Kidney (tissue), 14 donors: ENCODE measurements around the gene TBC1D5. TPM values are rescaled to one million over a fixed set of nuclear protein-coding genes. Genes with fewer than 3 reads are reported as not detected.
"Not testable (repeated sequence)": the region's sequence is repeated elsewhere in the genome, so short reads cannot be mapped to it uniquely, and the experiment has no call there.

Source experiments
- DNase-seq, 5 donors: peaks; one replicate each; pipeline ENCODE4 v3.0.0-alpha.2; 2013 to 2020
- FAIRE-seq: peaks from 2 replicates; lab custom pipeline; 2012; peaks lifted over from hg19 to GRCh38; lab: Jason Lieb, UNC
- H3K27ac ChIP-seq, 2 donors: one replicate each; pipeline ENCODE4 v1.7.0; 2013; ENCODE audit warnings: low read depth in 2 of 2, low read length in 2 of 2, inconsistent platforms in 1 of 2
- H3K27me3 ChIP-seq: one replicate; pipeline ENCODE4 v1.7.1; 2013; ENCODE audit warnings: low read length, inconsistent platforms; ENCODE audit not compliant: control insufficient read depth, insufficient read depth
- H3K36me3 ChIP-seq, 3 donors: one replicate each; pipeline versions ENCODE4 v1.7.0 to v1.7.1; 2013; ENCODE audit warnings: low read length in 3 of 3, control low read depth in 1 of 3, inconsistent platforms in 1 of 3; ENCODE audit not compliant: insufficient read depth in 3 of 3, control insufficient read depth in 2 of 3
- H3K4me1 ChIP-seq, 3 donors: one replicate each; pipeline versions ENCODE4 v1.7.0 to v1.7.1; 2013; ENCODE audit warnings: low read length in 3 of 3, inconsistent platforms in 1 of 3, low read depth in 1 of 3; ENCODE audit not compliant: control insufficient read depth in 2 of 3, insufficient read depth in 2 of 3
- H3K4me3 ChIP-seq, 3 donors: one replicate each; pipeline versions ENCODE4 v1.7.0 to v1.8.1; 2013; ENCODE audit warnings: low read length in 3 of 3, control low read depth in 1 of 3, inconsistent platforms in 1 of 3
- H3K9ac ChIP-seq, 3 donors: one replicate each; pipeline versions ENCODE4 v1.7.0 to v1.7.1; 2013; ENCODE audit warnings: low read length in 3 of 3, control low read depth in 1 of 3, inconsistent platforms in 1 of 3
- H3K9me3 ChIP-seq, 3 donors: one replicate each; pipeline versions ENCODE4 v1.7.0 to v1.7.1; 2013; ENCODE audit warnings: low read length in 3 of 3, control low read depth in 1 of 3, inconsistent platforms in 1 of 3; ENCODE audit not compliant: control insufficient read depth in 2 of 3, insufficient read depth in 1 of 3
- intact Hi-C: fragments of 100-400 bp; cut with DNase I; formaldehyde crosslinking; loops from one replicate; pipeline ENCODE4 v1.11.1; 2022
- polyA plus RNA-seq: library from polyadenylated mRNA; stranded (reverse); fragments of 350-450 nt; fragmentation: Illumina TruSeq; extraction: RNeasy Lipid Tissue Mini Kit (QIAGEN cat#74804); gene quantifications from one replicate; pipeline ENCODE4 v1.2.3, GENCODE V29; 2014; ENCODE audit warnings: low read depth, low replicate concordance; ENCODE audit not compliant: insufficient read depth
- total RNA-seq: library from RNA; stranded (reverse); fragmentation: NEBNext Ultra II Directional; extraction: Animal tissue kit (Norgen Biotek cat#: 25700); gene quantifications from one replicate; pipeline ENCODE4 v1.2.1, GENCODE V29; 2021
- TF ChIP-seq, protein P1 (sequence below): IDR thresholded peaks from 3 replicates; pipeline ENCODE4 v1.5.1; 2012; ENCODE audit warnings: mild to moderate bottlenecking, moderate library complexity, borderline replicate concordance; ENCODE audit not compliant: insufficient read depth; ENCODE audit errors: extremely low read depth
- donor health status: control.
- donor health status: control.
- donor health status: control.
- donor health status: control.
- donor health status: control.
- donor health status: DM: yes; HTN: yes; CAD: no.
- donor health status: Normal renal cell carcinoma (clear cell type).

TBC1D5 gene
- total and polyA plus RNA-seq, 2 donors from 2014 or later: 9.7 to 77.7 TPM

DNA sequence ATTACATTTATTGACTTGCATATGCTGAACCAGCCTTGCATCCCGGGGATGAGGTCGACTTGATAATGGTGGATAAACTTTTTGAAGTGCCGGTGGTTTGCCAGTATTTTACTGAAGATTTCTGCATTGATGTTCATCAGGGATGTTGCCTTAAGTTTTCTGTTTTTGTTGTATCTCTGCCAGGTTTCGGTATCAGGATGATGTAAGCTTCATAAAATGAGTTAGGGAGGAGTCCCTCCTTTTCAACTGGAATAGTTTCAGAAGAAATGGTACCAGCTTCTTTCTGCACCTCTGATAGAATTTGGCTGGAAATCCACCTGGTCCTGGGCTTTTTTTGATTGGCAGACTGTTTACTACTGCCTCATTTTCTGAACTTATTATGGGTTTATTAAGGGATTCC, 250.8 kb downstream of the TBC1D5 start:
- H3K9me3 ChIP-seq: peaks cover 0 to 10% (median 0%) of the 10 kb centered on the region in 3 donors
- H3K4me3 ChIP-seq: no peak overlapping the region
- no peaks in the 10 kb centered on the region for H3K27me3 ChIP-seq
- H3K4me1 ChIP-seq: no peaks in the 10 kb centered on the region
- no peak overlapping the region for H3K27ac ChIP-seq
- no peak overlapping the region for H3K9ac ChIP-seq
- DNase-seq (no peak), FAIRE-seq (no peak)
- intact Hi-C loops: no loop called here
- H3K36me3 ChIP-seq: peaks cover 0 to 2% (median 0%) of the 10 kb centered on the region in 3 donors
- TF ChIP-seq, protein P1, sequence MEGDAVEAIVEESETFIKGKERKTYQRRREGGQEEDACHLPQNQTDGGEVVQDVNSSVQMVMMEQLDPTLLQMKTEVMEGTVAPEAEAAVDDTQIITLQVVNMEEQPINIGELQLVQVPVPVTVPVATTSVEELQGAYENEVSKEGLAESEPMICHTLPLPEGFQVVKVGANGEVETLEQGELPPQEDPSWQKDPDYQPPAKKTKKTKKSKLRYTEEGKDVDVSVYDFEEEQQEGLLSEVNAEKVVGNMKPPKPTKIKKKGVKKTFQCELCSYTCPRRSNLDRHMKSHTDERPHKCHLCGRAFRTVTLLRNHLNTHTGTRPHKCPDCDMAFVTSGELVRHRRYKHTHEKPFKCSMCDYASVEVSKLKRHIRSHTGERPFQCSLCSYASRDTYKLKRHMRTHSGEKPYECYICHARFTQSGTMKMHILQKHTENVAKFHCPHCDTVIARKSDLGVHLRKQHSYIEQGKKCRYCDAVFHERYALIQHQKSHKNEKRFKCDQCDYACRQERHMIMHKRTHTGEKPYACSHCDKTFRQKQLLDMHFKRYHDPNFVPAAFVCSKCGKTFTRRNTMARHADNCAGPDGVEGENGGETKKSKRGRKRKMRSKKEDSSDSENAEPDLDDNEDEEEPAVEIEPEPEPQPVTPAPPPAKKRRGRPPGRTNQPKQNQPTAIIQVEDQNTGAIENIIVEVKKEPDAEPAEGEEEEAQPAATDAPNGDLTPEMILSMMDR: no peak

- H3K27me3 ChIP-seq, FAIRE-seq, H3K27ac ChIP-seq, H3K36me3 ChIP-seq, H3K4me3 ChIP-seq, DNase-seq, H3K4me1 ChIP-seq, H3K9ac ChIP-seq, intact Hi-C loops: not testable (repeated sequence)
- peaks cover 0 to 12% (median 0%) of the 10 kb centered on the region in 3 donors for H3K9me3 ChIP-seq
Observed at GRCh38 chr3:17491190-17491589, 251.2 kb downstream of the TBC1D5 start.

- TF ChIP-seq, protein P1: no peak
- no peaks in the 10 kb centered on the region for H3K27me3 ChIP-seq
- FAIRE-seq (no peak), DNase-seq (no peak)
- no peak overlapping the region for H3K4me3 ChIP-seq
- peaks cover 0 to 2% (median 0%) of the 10 kb centered on the region in 3 donors for H3K36me3 ChIP-seq
- H3K27ac ChIP-seq: no peak overlapping the region
- H3K4me1 ChIP-seq: no peaks in the 10 kb centered on the region
- peaks cover 0 to 12% (median 0%) of the 10 kb centered on the region in 3 donors for H3K9me3 ChIP-seq
- no peak overlapping the region for H3K9ac ChIP-seq
- intact Hi-C loops: no loop called here
Observed at GRCh38 chr3:17489139-17489538, 253.3 kb downstream of the TBC1D5 start.

- Histone ChIP-seq H3K27ac (no peak overlapping the region), H3K4me1 (no peaks in the 10 kb centered on the region), H3K9ac (no peak overlapping the region), H3K9me3 (no peaks in the 10 kb centered on the region), H3K36me3 (no peaks in the 10 kb centered on the region), H3K27me3 (no peaks in the 10 kb centered on the region), H3K4me3 (no peak overlapping the region)
- FAIRE-seq: no peak
- TF ChIP-seq, protein P1: no peak
- DNase-seq: peak in 1 of 5 donors; percentile 51
- intact Hi-C loops: no loop called here
Observed at GRCh38 chr3:17481116-17481515, 261.3 kb downstream of the TBC1D5 start.
